ENCODE measurements around the gene SEC31B.

Gene SEC31B

GRCh38 chr10:100531761-100532160 is 12.1 kb upstream of the SEC31B start:
- H2AFZ ChIP-seq (ENCODE audit: low read length) = no peak overlapping the region
- H3K9ac ChIP-seq (ENCODE audit: low read length) = no peak overlapping the region
- no peak overlapping the region for H3K4me2 ChIP-seq (ENCODE audit: low read length)
- H3K79me2 ChIP-seq (ENCODE audit: insufficient read depth, low read length) = peaks cover 17% of the 10 kb centered on the region; the same call in 1 of the 2 replicates
- peaks cover 3% of the 10 kb centered on the region for H3K36me3 ChIP-seq (ENCODE audit: insufficient read depth, low read length)
- H3K4me3 ChIP-seq (ENCODE audit: low read depth, low read length, poor library complexity, severe bottlenecking) = no peak overlapping the region
- H3K27me3 ChIP-seq (ENCODE audit: insufficient read depth, low read length) = no peaks in the 10 kb centered on the region
- TF ChIP-seq CTCF (IDR thresholded peaks at IDR 0.05; ENCODE audit: low read length) (no peak), EZH2 (IDR thresholded peaks at IDR 0.05; ENCODE audit: borderline replicate concordance, low read length) (no peak)
- H3K9me2 ChIP-seq (ENCODE audit: low read depth, low read length) = no peaks in the 10 kb centered on the region
- H4K20me1 ChIP-seq (ENCODE audit: insufficient read depth, low read length) = no peaks in the 10 kb centered on the region
- H3K4me1 ChIP-seq (ENCODE audit: insufficient read depth, low read length, severe bottlenecking) = peaks cover 31% of the 10 kb centered on the region
- no peaks in the 10 kb centered on the region for H3K9me3 ChIP-seq (ENCODE audit: low read length)
- H3K27ac ChIP-seq (ENCODE audit: low read depth, low read length, poor library complexity, severe bottlenecking) = no peak overlapping the region
- no peaks in the 10 kb centered on the region for H3F3A ChIP-seq (ENCODE audit: insufficient read depth, low read length)

GRCh38 chr10:100529475-100530298 is 10.0 kb upstream of the SEC31B start, which contains the start of gene NDUFB8:
TSS of gene NDUFB8 (minus strand) at chr10:100529871. CDS start at chr10:100529851, 20 bp downstream.
- TF ChIP-seq EZH2 (IDR thresholded peaks at IDR 0.05; ENCODE audit: borderline replicate concordance, low read length) (no peak), CTCF (IDR thresholded peaks at IDR 0.05; ENCODE audit: low read length) (no peak)
- H3K36me3 ChIP-seq (ENCODE audit: insufficient read depth, low read length) = peaks cover 18% of the 10 kb centered on the region
- peaks cover 17% of the 10 kb centered on the region; the same call in 1 of the 2 replicates for H3K79me2 ChIP-seq (ENCODE audit: insufficient read depth, low read length)
- peak within 1 kb of the TSS; percentile 91 for H3K4me3 ChIP-seq (ENCODE audit: low read depth, low read length, poor library complexity, severe bottlenecking)
- H3K9me2 ChIP-seq (ENCODE audit: low read depth, low read length) = no peaks in the 10 kb centered on the region
- H3F3A ChIP-seq (ENCODE audit: insufficient read depth, low read length) = no peaks in the 10 kb centered on the region
- no peaks in the 10 kb centered on the region for H4K20me1 ChIP-seq (ENCODE audit: insufficient read depth, low read length)
- H3K4me1 ChIP-seq (ENCODE audit: insufficient read depth, low read length, severe bottlenecking) = peaks cover 17% of the 10 kb centered on the region
- H2AFZ ChIP-seq (ENCODE audit: low read length) = peak within 1 kb of the TSS; percentile 40; the same call in 1 of the 2 replicates
- peak within 1 kb of the TSS; percentile 83 for H3K4me2 ChIP-seq (ENCODE audit: low read length)
- H3K9ac ChIP-seq (ENCODE audit: low read length) = peak within 1 kb of the TSS; percentile 94
- no peaks in the 10 kb centered on the region for H3K9me3 ChIP-seq (ENCODE audit: low read length)
- no peaks in the 10 kb centered on the region for H3K27me3 ChIP-seq (ENCODE audit: insufficient read depth, low read length)
- H3K27ac ChIP-seq (ENCODE audit: low read depth, low read length, poor library complexity, severe bottlenecking) = peak within 1 kb of the TSS; percentile 60

GRCh38 chr10:100528921-100529474 is 9.3 kb upstream of the SEC31B start:
- H3K9me3 ChIP-seq (ENCODE audit: low read length) = no peaks in the 10 kb centered on the region
- H3K27ac ChIP-seq (ENCODE audit: low read depth, low read length, poor library complexity, severe bottlenecking) = peak overlapping the region; percentile 60
- peak overlapping the region; percentile 94 for H3K9ac ChIP-seq (ENCODE audit: low read length)
- H3K79me2 ChIP-seq (ENCODE audit: insufficient read depth, low read length) = peaks cover 17% of the 10 kb centered on the region; the same call in 1 of the 2 replicates
- H3K4me1 ChIP-seq (ENCODE audit: insufficient read depth, low read length, severe bottlenecking) = peaks cover 17% of the 10 kb centered on the region
- peak overlapping the region; percentile 83 for H3K4me2 ChIP-seq (ENCODE audit: low read length)
- TF ChIP-seq EZH2 (IDR thresholded peaks at IDR 0.05; ENCODE audit: borderline replicate concordance, low read length) (no peak), CTCF (IDR thresholded peaks at IDR 0.05; ENCODE audit: low read length) (no peak)
- no peaks in the 10 kb centered on the region for H3K9me2 ChIP-seq (ENCODE audit: low read depth, low read length)
- peak overlapping the region; percentile 91 for H3K4me3 ChIP-seq (ENCODE audit: low read depth, low read length, poor library complexity, severe bottlenecking)
- H2AFZ ChIP-seq (ENCODE audit: low read length) = no peak overlapping the region
- H3F3A ChIP-seq (ENCODE audit: insufficient read depth, low read length) = no peaks in the 10 kb centered on the region
- H3K36me3 ChIP-seq (ENCODE audit: insufficient read depth, low read length) = peaks cover 23% of the 10 kb centered on the region
- no peaks in the 10 kb centered on the region for H4K20me1 ChIP-seq (ENCODE audit: insufficient read depth, low read length)
- H3K27me3 ChIP-seq (ENCODE audit: insufficient read depth, low read length) = no peaks in the 10 kb centered on the region

Measured in OCI-LY1 (cell line).